DMS 273 (cell line): ENCODE measurements around the gene ZNF329.
A peak's percentile ranks its signal among the peaks of the same experiment; 100 is the strongest.
"Not testable (repeated sequence)": the region's sequence is repeated elsewhere in the genome, so short reads cannot be mapped to it uniquely, and the experiment has no call there.

Source experiments
- DNase-seq: peaks from one replicate; lab custom pipeline; 2025; ENCODE audit not compliant: unreplicated experiment; lab: John Stamatoyannopoulos, UW

ZNF329 gene

DNA sequence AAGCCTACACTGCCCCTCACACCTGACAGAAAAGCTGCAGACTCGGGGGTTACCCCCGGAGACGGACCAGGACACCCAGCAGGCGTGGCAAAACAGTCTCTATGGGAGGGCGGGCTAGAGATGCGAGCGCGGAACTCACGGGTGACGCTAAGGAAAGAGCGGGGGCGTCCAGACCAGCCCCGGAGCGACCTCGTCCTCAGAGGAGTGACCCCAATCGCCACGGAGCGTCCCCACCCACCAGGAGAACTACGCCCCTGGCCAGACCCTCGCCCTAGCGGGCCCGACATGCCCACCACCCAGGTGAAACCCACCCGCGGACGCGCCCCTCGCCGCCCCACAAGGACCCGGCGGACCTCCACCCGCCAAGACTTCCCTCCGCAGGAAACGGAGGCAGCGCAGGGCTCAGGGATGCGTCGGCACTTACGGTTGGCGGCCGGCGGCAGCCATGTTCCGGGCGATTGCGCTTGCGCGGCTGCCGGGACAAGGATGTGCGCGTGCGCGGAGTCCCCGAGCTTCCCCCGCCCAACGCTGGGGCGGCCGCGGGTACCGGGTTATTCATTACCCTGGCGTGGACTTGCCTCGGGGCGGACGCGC, at the start of gene ZNF329:
TSS of gene ZNF329 (minus strand) at position 462 of the 594 bp plus-strand sequence. CDS start 21,286 bp downstream, outside the sequence.
- peak; percentile 96 for DNase-seq

GRCh38 chr19:58196901-58197616, 46.5 kb upstream of the ZNF329 start:
- DNase-seq: peak; percentile 48

DNA sequence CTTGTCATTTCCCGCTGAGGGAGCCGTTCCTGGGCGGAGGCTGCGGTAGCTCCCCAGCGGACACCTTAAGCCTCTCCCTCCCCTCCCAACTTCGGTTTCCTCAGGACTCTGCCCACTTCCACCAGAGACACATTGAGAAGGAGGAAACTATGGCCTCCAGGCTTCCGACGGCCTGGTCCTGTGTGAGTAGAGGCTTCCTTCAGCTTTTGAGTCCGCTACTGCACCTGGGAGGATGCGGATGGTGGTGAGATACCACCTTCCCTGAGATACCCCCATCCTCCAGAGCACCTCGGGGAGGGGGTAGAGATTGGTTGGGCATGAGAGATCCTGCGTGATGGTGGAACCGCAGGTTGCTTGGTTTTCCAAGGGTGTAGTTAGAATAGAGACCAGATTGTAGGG, 33.2 kb upstream of the ZNF329 start:
- no peak for DNase-seq

- DNase-seq: peak; percentile 97
Measured at GRCh38 chr19:58182989-58183816, 32.6 kb upstream of the ZNF329 start, which contains the start of gene ZNF274. TSS of gene ZNF274 (plus strand) at chr19:58183061. CDS start at chr19:58183966, 905 bp downstream.

GRCh38 chr19:58182577-58182988, 32.0 kb upstream of the ZNF329 start:
- no peak for DNase-seq

DNA sequence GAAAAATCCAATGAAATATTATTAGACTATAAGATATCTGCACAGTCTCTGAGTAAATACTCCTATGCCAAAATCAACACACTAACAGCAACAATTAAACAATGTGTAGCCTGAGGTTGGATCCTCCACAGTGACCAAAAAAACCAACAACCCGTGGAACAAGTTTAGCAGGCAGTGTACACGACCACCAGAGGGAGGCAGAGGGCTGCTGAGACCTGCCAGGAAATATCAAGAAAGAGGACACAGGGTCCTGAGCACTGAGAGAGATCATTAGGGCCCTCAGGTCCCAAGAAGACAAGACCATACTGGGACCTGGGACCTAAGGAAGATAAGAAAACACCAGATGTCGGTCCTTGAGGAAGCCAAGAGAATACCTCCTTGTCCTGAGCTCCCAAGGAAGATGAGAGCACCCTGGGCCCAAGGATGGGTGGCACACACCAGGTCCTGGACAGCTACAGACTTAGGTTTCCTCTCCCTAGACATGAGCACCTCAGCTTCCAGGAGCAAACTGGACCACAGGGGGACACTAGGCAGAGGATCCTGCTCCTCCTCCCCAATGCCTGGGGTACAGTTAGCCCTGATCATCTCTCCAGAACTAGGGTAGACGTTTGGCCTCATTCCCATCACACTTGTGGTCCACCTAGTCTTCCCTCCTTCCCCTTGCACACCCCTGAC, 31.4 kb upstream of the ZNF329 start:
- peak; percentile 75 for DNase-seq

DNA sequence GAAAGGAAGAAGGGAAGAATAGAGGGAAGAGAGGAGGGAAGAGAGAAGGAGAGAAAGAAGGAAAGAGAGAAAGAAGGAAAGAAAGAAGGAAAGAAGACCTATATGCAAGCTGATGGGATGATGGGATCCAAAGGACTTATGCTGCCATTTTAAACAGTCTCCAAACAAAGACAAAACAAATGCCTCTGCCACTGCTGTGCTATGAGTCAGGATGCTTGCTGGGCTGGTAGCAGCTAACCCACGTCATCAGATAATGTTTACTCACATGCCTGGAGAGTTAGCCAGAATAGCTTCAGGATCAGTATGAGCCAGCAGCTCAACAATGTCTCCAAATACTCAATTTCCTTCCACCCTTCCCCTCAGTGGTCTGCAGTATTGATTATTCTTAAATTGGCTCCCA, 20.3 kb upstream of the ZNF329 start:
- DNase-seq: peak; percentile 13

- DNase-seq: peak; percentile 33
Measured at GRCh38 chr19:58166708-58167280, 16.2 kb upstream of the ZNF329 start.

DNA sequence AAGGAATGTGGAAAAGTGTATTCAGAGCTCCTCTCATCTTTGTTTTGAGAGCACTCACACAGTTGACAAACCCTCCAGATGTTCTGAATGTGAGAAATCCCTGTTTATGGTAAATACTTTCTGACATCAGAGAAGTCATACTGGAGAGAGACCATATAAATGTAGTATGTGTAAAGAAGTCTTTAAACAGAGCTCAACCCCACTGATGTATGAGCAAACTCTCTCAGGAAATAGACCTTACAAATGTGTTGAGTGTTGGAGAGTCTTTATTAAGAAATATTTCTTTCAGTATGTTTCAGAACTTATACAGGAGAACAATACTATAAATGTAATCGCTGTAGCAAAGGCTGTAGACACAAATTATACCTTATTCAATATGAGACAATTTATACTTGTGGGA, 15.7 kb upstream of the ZNF329 start:
- DNase-seq: no peak

DNA sequence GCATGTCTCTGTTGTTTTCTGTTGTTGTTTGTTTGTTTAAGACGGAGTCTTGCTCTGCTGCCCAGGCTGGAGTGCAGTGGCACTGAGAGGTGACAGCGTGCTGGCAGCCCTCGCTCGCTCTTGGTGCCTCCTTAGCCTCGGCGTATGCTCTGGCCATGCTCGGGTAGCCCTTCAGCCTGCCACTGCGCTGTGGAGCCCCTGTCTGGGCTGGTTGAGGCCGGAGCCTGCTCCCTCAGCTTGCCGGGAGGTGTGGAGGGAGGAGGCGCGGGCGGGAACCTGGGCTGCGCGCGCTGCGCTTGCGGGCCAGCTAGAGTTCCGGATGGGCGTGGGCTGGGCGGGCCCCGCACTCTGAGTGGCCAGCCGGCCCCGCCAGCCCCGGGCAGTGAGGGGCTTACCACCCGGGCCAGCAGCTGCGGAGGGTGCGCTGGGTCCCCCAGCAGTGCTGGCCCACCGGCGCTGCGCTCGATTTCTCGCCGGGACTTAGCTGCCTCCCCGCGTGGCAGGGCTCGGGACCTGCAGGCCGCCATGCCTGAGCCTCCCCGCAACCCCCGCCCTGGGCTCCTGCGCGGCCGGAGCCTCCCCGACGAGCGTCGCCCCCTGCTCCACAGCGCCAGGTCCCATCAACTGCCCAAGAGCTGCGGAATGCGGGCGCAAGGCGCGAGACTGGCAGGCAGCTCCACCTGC, 6.6 kb upstream of the ZNF329 start:
- DNase-seq: no peak

GRCh38 chr19:58154679-58155648, 4.4 kb upstream of the ZNF329 start:
- peak; percentile 98 for DNase-seq

DNA sequence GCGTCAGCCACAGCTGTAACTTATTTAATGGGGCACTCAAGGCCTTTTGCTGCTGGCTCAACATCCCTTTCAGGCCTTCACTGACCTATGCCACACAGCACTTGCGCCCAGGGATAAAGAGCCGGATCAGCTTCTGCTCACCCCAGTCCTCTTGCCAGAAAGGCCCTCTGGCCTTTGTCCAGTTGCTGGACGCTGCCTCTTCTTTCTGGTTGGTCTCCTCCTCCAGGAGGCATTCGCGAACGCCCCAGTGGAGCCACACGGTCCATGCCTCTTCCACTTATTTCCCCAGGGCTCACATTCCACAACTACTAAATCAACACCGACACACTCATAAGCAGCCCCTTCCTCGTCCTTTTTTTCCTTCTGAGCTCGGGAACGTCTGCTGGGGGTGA, 3.7 kb upstream of the ZNF329 start:
- DNase-seq: peak; percentile 44

- no peak for DNase-seq
Measured at GRCh38 chr19:58153386-58153785, 2.8 kb upstream of the ZNF329 start.

- DNase-seq: not testable (repeated sequence)
Measured at GRCh38 chr19:58147475-58147874, 3.1 kb downstream of the ZNF329 start.

DNA sequence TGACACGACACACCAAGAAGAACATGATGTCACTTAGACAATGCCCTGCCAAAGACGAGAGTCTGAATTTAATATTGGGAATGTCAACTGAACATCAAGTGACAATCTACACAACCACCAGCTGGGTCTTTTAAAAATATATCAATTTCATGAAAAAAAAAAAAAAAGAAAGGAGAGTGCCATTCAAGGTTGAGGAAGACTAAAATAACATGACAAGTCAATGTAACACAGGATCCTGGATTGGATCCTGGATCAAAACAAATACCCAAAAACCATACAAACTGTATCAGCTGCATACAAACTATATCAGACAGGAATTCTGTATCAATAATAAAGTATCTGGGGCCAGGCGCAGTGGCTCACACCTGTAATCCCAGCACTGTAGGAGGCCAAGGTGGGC, 4.7 kb downstream of the ZNF329 start:
- no peak for DNase-seq

DNA sequence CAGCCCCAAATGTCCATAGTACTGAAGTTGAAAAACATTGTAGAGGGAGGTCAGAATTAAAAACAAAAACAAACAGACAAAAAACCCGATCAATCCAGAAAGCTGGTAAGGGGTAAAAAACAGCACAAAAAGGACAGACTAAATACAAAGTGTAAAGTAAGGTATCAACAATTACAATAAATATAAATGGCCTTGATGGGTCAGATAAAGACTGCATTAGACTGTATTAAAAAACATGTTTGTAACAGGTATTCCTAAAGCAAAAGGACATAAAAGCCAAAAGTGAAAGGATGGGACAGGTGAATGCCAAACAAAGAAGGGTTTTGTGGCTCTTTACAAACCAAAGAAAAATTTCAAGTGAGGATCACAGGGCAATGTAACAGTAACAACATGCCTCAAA, 16.3 kb downstream of the ZNF329 start:
- DNase-seq: no peak

GRCh38 chr19:58129284-58129683, 21.3 kb downstream of the ZNF329 start:
- no peak for DNase-seq

- peak; percentile 34 for DNase-seq
Measured at GRCh38 chr19:58128041-58128685, 22.4 kb downstream of the ZNF329 start.

DNA sequence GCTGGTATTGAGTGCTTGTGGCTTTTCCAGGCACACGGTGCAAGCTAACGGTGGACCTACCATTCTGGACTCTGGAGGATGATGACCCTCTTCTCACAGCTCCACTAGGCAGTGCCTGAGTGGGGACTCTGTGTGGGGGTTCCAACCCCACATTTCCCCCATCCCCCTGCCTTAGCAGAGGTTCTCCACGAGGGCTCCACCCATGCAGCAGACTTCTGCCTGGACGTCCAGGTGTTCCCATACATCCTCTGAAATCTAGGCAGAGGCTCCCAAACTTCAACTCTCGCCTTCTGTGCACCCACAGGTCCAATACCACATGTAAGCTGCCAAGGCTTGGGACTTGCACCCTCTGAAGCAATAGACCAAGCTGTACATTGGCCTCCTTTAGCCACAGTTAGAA, 27.2 kb downstream of the ZNF329 start:
- DNase-seq: peak; percentile 13
